ENCODE data around the gene OXSM. TPM values are rescaled to one million over a fixed set of nuclear protein-coding genes. Genes with fewer than 3 reads are reported as not detected.
A peak's percentile ranks its signal among the peaks of the same experiment; 100 is the strongest.

OXSM gene
- total RNA-seq, 1 experiment from 2014 or later = 0.28 TPM

DNA sequence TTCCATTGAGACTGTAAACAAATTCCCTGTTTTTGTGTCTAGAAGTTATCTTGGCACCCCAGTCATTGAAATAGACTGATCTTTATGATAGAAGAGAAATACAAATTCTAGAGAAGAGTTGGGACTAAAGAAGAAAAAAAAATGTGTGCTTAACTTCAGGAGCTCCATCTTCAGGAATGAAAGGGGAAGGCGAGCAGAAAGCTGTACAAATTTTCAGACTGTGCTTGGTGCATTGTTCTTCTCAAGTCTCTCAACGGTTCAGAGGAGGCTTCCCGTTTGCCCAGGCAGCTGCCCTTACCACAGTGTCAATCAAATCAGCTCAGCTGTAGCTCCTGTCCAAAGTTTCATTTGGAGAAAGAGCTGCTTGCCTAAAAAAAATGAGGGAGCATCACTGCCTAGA is 41.7 kb downstream of the OXSM start:
- in situ Hi-C loops (cut with HindIII; ENCODE audit: low pct_unique_long_range_greater_than_20kb, low sequenced_read_pairs) = no loop called here
- ChIA-PET CTCF (no interaction called here), POLR2A (no interaction called here)
- no peak overlapping the region for H3K27ac ChIP-seq (ENCODE audit: low read length)
- TF ChIP-seq CTCF (IDR thresholded peaks at IDR 0.05) (peak; percentile 18; the same call in 1 of the 2 replicates), SIN3A (IDR thresholded peaks at IDR 0.05; ENCODE audit: borderline replicate concordance, insufficient read depth, low read depth, low read length) (no peak), POLR2AphosphoS5 (IDR thresholded peaks at IDR 0.05; ENCODE audit: low read depth, low read length) (no peak), REST (IDR thresholded peaks at IDR 0.05; ENCODE audit: insufficient read depth in 1 of 2, low read depth in 2 of 2, low read length in 1 of 2) (no peak), TCF7L2 (IDR thresholded peaks at IDR 0.05; ENCODE audit: low read depth, low read length) (no peak)
- H3K36me3 ChIP-seq (ENCODE audit: control insufficient read depth, insufficient read depth, low read length) = no peaks in the 10 kb centered on the region
- DNase-seq (ENCODE audit: low read depth, low spot score) (no peak), ATAC-seq (no peak)
- H3K9me3 ChIP-seq (ENCODE audit: control insufficient read depth, insufficient read depth, low read depth, low read length) = no peaks in the 10 kb centered on the region
- intact Hi-C loops (cut with micrococcal nuclease; ENCODE audit: unreplicated experiment) = no loop called here
- no peaks in the 10 kb centered on the region for H3K4me1 ChIP-seq (ENCODE audit: control insufficient read depth, insufficient read depth, low read length)
- no TSS peak for BruUV-seq (replicated peaks)
- H3K27me3 ChIP-seq (ENCODE audit: control insufficient read depth, insufficient read depth, low read length) = no peaks in the 10 kb centered on the region
- no peak overlapping the region for H3K4me3 ChIP-seq (ENCODE audit: low read depth in 2 of 2, low read length in 2 of 2)

GRCh38 chr3:25834346-25834745 is 44.5 kb downstream of the OXSM start:
- Histone ChIP-seq H3K36me3 (ENCODE audit: control insufficient read depth, insufficient read depth, low read length) (no peaks in the 10 kb centered on the region), H3K9me3 (ENCODE audit: control insufficient read depth, insufficient read depth, low read depth, low read length) (no peaks in the 10 kb centered on the region), H3K4me1 (ENCODE audit: control insufficient read depth, insufficient read depth, low read length) (no peaks in the 10 kb centered on the region), H3K27ac (ENCODE audit: low read length) (no peak overlapping the region), H3K27me3 (ENCODE audit: control insufficient read depth, insufficient read depth, low read length) (no peaks in the 10 kb centered on the region), H3K4me3 (ENCODE audit: low read depth in 2 of 2, low read length in 2 of 2) (no peak overlapping the region)
- no TSS peak for BruUV-seq (replicated peaks)
- ChIA-PET POLR2A (no interaction called here), CTCF (no interaction called here)
- intact Hi-C loops (cut with micrococcal nuclease; ENCODE audit: unreplicated experiment) = no loop called here
- in situ Hi-C loops (cut with HindIII; ENCODE audit: low pct_unique_long_range_greater_than_20kb, low sequenced_read_pairs) = no loop called here
- DNase-seq (ENCODE audit: low read depth, low spot score) (no peak), ATAC-seq (no peak)
- TF ChIP-seq TCF7L2 (IDR thresholded peaks at IDR 0.05; ENCODE audit: low read depth, low read length) = no peak
- no peak for TF ChIP-seq REST (IDR thresholded peaks at IDR 0.05; ENCODE audit: insufficient read depth in 1 of 2, low read depth in 2 of 2, low read length in 1 of 2)
- TF ChIP-seq CTCF (IDR thresholded peaks at IDR 0.05) = no peak
- TF ChIP-seq SIN3A (IDR thresholded peaks at IDR 0.05; ENCODE audit: borderline replicate concordance, insufficient read depth, low read depth, low read length) = no peak
- TF ChIP-seq POLR2AphosphoS5 (IDR thresholded peaks at IDR 0.05; ENCODE audit: low read depth, low read length) = no peak

Measured in Panc1 (cell line).